HL-60 (cell line): ENCODE measurements around the gene SRP9.

Source experiments
- DNase-seq, 2 experiments: peaks; one replicate each; pipeline ENCODE4 v3.0.0-alpha.2; 2010 to 2020; ENCODE audit warnings: low read depth in 1 of 2, low spot score in 1 of 2
- H3K27ac ChIP-seq: fragments of 250-450 bp; sonication (Bioruptor Pico); replicated peaks from 2 replicates; pipeline ENCODE4 v1.5.1; 2020; ENCODE audit warnings: mild to moderate bottlenecking, moderate library complexity
- H3K27me3 ChIP-seq: fragments of 250-450 bp; sonication (Bioruptor Pico); 2 replicates; pipeline ENCODE4 v1.5.1; 2021; ENCODE audit warnings: mild to moderate bottlenecking, moderate library complexity; ENCODE audit not compliant: insufficient read depth, poor library complexity, severe bottlenecking
- H3K4me3 ChIP-seq: replicated peaks from 2 replicates; pipeline ENCODE4 v1.5.1; 2011; ENCODE audit warnings: mild to moderate bottlenecking, control low read depth, low read length; ENCODE audit not compliant: insufficient read depth
- GABPA ChIP-seq: IDR thresholded peaks from 2 replicates; pipeline ENCODE4 v1.6.1; 2012; ENCODE audit warnings: low read depth
- POLR2AphosphoS5 ChIP-seq: IDR thresholded peaks from 2 replicates; pipeline ENCODE4 v1.6.1; 2012; ENCODE audit warnings: low read depth
- SPI1 ChIP-seq: IDR thresholded peaks from 2 replicates; pipeline ENCODE4 v1.6.1; 2012; ENCODE audit warnings: low read depth, mild to moderate bottlenecking, borderline replicate concordance
- TF ChIP-seq, protein P1 (sequence below): IDR thresholded peaks from 2 replicates; pipeline ENCODE4 v1.6.1; 2012; ENCODE audit warnings: low read depth; ENCODE audit not compliant: insufficient replicate concordance
- TF ChIP-seq, protein P2 (sequence below): IDR thresholded peaks from one replicate; pipeline ENCODE4 v1.5.1; 2011; ENCODE audit warnings: low read length, control low read depth, inconsistent platforms; ENCODE audit not compliant: insufficient read depth

SRP9 gene

DNA sequence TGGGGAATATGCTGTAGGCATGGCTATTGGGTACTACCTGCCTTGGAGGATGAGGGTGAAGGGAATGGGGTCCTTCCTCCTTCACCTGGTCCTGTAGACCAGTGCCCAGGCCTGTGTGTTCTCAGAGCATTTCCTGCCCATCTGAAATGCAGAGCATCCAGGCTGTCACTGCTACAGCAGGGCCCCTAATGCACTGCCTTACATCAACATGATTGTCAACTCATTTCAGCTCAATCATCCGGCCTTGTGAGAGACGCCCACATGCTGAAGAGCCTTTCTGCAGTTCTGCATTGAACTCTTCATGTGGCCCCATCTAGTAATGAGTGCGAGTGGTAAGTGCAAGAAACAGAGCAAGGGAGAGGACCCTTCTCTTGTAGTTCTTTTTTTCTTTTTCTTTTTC is 39.8 kb upstream of the SRP9 start:
- Histone ChIP-seq H3K27me3 (no peaks in the 10 kb centered on the region), H3K27ac (no peak overlapping the region), H3K4me3 (no peak overlapping the region)
- no peak for DNase-seq
- TF ChIP-seq, protein P1, sequence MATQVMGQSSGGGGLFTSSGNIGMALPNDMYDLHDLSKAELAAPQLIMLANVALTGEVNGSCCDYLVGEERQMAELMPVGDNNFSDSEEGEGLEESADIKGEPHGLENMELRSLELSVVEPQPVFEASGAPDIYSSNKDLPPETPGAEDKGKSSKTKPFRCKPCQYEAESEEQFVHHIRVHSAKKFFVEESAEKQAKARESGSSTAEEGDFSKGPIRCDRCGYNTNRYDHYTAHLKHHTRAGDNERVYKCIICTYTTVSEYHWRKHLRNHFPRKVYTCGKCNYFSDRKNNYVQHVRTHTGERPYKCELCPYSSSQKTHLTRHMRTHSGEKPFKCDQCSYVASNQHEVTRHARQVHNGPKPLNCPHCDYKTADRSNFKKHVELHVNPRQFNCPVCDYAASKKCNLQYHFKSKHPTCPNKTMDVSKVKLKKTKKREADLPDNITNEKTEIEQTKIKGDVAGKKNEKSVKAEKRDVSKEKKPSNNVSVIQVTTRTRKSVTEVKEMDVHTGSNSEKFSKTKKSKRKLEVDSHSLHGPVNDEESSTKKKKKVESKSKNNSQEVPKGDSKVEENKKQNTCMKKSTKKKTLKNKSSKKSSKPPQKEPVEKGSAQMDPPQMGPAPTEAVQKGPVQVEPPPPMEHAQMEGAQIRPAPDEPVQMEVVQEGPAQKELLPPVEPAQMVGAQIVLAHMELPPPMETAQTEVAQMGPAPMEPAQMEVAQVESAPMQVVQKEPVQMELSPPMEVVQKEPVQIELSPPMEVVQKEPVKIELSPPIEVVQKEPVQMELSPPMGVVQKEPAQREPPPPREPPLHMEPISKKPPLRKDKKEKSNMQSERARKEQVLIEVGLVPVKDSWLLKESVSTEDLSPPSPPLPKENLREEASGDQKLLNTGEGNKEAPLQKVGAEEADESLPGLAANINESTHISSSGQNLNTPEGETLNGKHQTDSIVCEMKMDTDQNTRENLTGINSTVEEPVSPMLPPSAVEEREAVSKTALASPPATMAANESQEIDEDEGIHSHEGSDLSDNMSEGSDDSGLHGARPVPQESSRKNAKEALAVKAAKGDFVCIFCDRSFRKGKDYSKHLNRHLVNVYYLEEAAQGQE: no peak
- TF ChIP-seq GABPA: no peak
- TF ChIP-seq, protein P2, sequence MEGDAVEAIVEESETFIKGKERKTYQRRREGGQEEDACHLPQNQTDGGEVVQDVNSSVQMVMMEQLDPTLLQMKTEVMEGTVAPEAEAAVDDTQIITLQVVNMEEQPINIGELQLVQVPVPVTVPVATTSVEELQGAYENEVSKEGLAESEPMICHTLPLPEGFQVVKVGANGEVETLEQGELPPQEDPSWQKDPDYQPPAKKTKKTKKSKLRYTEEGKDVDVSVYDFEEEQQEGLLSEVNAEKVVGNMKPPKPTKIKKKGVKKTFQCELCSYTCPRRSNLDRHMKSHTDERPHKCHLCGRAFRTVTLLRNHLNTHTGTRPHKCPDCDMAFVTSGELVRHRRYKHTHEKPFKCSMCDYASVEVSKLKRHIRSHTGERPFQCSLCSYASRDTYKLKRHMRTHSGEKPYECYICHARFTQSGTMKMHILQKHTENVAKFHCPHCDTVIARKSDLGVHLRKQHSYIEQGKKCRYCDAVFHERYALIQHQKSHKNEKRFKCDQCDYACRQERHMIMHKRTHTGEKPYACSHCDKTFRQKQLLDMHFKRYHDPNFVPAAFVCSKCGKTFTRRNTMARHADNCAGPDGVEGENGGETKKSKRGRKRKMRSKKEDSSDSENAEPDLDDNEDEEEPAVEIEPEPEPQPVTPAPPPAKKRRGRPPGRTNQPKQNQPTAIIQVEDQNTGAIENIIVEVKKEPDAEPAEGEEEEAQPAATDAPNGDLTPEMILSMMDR: no peak
- no peak for TF ChIP-seq POLR2AphosphoS5
- no peak for TF ChIP-seq SPI1

DNA sequence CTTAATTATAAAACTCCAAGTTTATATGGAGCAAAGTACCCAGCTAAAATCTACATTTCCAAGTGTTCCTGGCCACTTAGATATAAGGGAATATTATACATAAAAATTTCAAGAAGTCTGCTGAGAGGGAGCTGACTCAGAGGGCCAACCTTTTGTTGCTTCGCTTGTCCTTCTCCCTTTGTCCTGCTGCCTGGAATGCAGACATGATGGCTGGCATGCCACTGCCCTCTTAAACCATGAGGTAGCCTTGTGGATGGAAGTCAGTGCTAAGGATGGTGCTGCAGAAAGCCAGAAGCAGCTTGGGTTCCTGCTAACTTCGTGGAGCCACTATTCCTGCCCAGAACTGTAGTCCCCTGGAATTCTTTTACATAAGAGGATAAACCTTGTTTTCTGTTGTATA is 38.9 kb upstream of the SRP9 start:
- TF ChIP-seq POLR2AphosphoS5 (no peak), SPI1 (no peak)
- TF ChIP-seq, protein P1: no peak
- TF ChIP-seq, protein P2: no peak
- Histone ChIP-seq H3K27me3 (no peaks in the 10 kb centered on the region), H3K4me3 (no peak overlapping the region), H3K27ac (no peak overlapping the region)
- no peak for DNase-seq

DNA sequence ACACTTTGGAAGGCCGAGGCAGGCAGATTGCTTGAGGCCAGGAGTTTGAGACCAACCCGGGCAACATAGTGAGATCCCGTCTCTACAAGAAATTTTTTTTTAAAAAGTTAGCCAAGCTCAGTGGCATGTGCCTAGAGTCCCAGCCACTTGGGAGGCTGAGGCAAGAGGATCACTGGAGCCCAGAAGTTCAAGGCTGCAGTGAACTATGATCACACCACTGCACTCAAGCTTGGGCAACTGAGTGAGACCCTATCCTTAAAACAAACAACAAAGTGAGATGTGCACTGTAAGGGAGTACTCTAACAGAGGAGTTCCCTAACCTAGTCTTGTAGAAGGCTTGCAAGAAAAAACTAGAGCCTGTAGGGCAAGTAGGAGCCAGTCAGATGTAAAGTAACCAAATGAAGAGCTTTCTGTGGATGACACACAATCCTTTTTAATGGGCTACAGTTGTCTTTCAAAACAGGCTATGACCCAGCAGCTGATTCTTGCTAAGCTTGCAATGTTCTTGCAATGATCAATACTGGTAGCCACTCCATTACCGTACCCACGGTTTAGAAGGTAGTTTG is 38.0 kb upstream of the SRP9 start:
- no peak overlapping the region for H3K27ac ChIP-seq
- DNase-seq: no peak
- H3K27me3 ChIP-seq: no peaks in the 10 kb centered on the region
- TF ChIP-seq, protein P1: no peak
- no peak for TF ChIP-seq SPI1
- TF ChIP-seq POLR2AphosphoS5: no peak
- TF ChIP-seq, protein P2: no peak
- no peak for TF ChIP-seq GABPA
- H3K4me3 ChIP-seq: no peak overlapping the region
